ENCODE results near the gene GEMIN2.
"Not testable (repeated sequence)": the region's sequence is repeated elsewhere in the genome, so short reads cannot be mapped to it uniquely, and the experiment has no call there.

GEMIN2 gene

GRCh38 chr14:39180553-39180952 is 66.4 kb downstream of the GEMIN2 start:
- H3K4me3 ChIP-seq (ENCODE audit: low read length), result no peak overlapping the region
- TF ChIP-seq ZNF274 (IDR thresholded peaks at IDR 0.05; ENCODE audit: low read depth, low read length), result no peak

- TF ChIP-seq ZNF274 (IDR thresholded peaks at IDR 0.05; ENCODE audit: low read depth, low read length), result no peak
- H3K4me3 ChIP-seq (ENCODE audit: low read length), result no peak overlapping the region
These were observed 67.0 kb downstream of the GEMIN2 start for GRCh38 chr14:39181026-39181692.

DNA sequence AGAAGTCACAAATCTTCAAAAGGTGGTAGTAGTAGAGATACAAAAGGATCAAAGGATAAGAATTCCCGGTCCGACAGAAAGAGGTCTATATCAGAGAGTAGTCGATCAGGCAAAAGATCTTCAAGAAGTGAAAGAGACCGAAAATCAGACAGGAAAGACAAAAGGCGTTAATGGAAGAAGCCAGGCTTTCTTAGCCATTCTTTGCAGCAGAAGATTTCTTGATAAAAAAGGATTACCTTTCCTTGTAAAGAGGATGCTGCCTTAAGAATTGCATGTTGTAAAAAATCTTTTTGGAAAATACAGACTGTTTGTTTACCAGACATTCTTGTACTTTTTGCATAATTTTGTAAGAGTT is 67.5 kb downstream of the GEMIN2 start:
- no peak overlapping the region for H3K4me3 ChIP-seq (ENCODE audit: low read length)
- TF ChIP-seq ZNF274 (IDR thresholded peaks at IDR 0.05; ENCODE audit: low read depth, low read length), result no peak

DNA sequence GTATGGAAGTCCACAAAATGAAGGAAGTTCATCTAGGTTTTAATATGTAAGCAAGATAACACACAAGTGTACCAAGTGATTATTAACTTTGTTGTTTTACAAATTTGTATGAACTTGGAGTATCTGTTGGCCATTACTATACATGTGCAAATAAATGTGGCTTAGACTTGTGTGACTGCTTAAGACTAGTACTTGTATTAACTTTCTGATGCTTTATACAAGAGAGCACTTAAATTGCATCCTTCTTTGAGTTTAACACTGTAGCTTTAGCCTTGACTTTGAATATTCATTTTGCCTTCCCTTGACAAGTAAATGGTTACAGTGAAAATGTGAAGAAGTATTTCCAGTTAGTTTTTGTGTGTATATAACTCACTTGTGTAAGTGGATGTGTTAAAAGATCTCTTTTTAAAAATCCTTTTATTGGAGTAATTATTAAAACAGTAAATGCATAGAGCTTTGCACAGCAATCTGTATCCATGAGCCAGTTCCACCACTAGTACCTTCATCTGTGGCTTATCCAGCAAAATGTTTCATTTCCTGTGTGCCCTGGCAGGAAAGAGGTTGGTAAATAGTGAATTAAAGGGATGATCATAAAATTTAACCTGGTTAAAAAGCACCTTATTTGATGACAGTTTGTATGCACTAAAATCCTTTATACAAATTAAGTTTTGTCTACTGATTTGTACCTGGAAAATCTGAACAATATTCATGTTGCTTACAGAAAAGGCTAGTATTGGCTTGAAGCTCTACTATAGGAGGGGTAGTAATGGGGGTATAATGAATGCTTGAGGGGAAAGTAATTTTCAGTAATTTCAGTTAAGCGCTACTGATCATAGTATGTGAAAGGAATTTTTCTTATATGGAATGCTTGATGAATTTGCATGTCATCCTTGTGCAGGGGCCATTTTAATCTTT is 68.9 kb downstream of the GEMIN2 start:
- TF ChIP-seq ZNF274 (IDR thresholded peaks at IDR 0.05; ENCODE audit: low read depth, low read length), result no peak
- H3K4me3 ChIP-seq (ENCODE audit: low read length), result no peak overlapping the region

GRCh38 chr14:39183685-39184003 is 69.5 kb downstream of the GEMIN2 start:
- H3K4me3 ChIP-seq (ENCODE audit: low read length), result not testable (repeated sequence)

DNA sequence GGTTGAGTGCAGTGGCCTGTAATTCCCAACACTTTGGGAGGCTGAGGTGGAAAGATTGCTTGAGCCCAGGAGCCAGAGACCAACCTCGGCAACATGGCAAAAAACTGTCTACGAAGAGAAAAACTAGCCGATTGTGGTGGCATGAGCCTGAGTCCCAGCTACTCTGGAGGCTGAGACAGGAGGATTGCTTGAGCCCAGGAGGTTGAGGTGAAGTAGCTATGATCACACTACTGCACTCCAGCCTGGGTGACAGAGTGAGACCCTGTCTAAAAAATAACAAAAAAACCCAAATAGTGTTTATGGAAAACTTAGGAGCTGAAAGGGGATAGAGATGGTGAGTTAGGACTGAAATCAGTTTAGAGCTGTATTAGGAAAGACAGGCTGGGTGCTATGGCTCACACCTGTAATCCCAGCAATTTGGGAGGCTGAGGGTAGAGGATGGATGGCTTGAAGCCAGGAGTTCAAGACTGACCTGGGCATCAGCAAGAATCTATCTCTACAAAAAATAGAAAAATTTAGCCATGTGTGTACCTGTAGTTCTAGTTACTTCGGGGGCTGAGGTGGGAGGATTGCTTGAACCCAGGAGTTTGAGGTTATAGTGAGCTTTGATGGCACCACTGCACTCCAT is 70.6 kb downstream of the GEMIN2 start:
- no peak for TF ChIP-seq ZNF274 (IDR thresholded peaks at IDR 0.05; ENCODE audit: low read depth, low read length)

DNA sequence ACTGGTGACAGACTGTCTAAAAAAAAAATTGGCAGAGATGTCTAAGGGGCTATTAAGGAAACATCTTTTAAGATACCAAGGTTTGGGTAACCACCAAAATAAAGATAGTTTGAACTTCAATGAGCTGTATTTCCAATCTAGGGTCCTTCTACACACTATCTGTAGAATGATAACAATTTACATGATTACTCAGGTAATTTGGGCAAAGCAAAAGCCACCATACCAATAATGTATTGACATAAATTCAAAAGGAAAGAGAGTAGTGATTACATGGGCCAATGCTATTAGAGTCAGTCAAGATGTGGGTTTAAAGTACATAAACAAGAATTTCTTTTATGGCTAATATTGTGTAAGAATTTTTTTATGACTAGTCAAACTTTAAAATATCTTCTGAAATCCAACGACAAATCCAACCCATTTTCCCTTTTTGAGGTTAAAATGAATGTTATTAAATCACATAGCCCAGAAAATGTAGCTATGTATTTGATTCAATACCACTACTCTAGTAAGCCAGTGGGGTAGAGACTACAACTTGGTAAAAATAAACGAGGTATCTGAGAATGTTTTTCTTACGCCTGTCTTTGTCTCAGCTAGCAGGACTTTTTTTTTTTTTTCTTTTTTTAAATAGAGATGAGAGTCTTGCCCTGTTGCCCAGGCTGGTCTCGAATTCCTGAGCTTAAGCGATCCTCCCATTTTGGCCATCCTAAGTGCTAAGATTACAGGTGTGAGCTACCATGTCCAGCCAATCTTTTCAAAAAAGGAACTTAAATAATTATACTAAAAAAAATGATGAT is 71.3 kb downstream of the GEMIN2 start:
- no peak overlapping the region for H3K4me3 ChIP-seq (ENCODE audit: low read length)
- TF ChIP-seq ZNF274 (IDR thresholded peaks at IDR 0.05; ENCODE audit: low read depth, low read length), result no peak

More for the DNA sequence above, 70.6 kb downstream of the GEMIN2 start:
- no peak overlapping the region for H3K4me3 ChIP-seq (ENCODE audit: low read length)

Data from GM08714 (cell line).